CD14-positive monocyte (primary cell): ENCODE measurements around the gene SULT2B1. TPM values are rescaled to one million over a fixed set of nuclear protein-coding genes. Genes with fewer than 3 reads are reported as not detected.

ENCODE experiments used
- DNase-seq, 3 donors: peaks; one replicate each; pipeline ENCODE4 v3.0.0-alpha.2; 2011 to 2022
- H2AFZ ChIP-seq: 2 replicates; pipeline ENCODE4 v1.6.0; 2012; ENCODE audit warnings: mild to moderate bottlenecking, low read depth, low read length, inconsistent platforms; ENCODE audit not compliant: insufficient read depth, poor library complexity, severe bottlenecking
- H3K27ac ChIP-seq, 2 donors: 1 replicate in 1 of 2; 2 replicates in 1 of 2; pipeline ENCODE4 v1.5.1; 2012 to 2013; ENCODE audit warnings: low read length in 2 of 2, control low read depth in 1 of 2, inconsistent platforms in 1 of 2, low read depth in 1 of 2, mild to moderate bottlenecking in 1 of 2
- H3K27me3 ChIP-seq, 2 donors: one replicate each; pipeline versions ENCODE4 v1.6.0 to v1.6.1; 2011 to 2013; ENCODE audit warnings: low read length in 2 of 2; ENCODE audit not compliant: control insufficient read depth in 2 of 2, insufficient read depth in 2 of 2
- H3K36me3 ChIP-seq, 2 donors: replicated peaks in 1 of 2; 1 replicate in 1 of 2; 2 replicates in 1 of 2; pipeline versions ENCODE4 v1.5.1 to v1.6.1; 2012 to 2013; ENCODE audit warnings: low read length in 2 of 2, control low read depth in 1 of 2, inconsistent platforms in 1 of 2, mild to moderate bottlenecking in 1 of 2; ENCODE audit not compliant: insufficient read depth in 2 of 2, control insufficient read depth in 1 of 2
- H3K4me1 ChIP-seq, 2 donors: 1 replicate in 1 of 2; 2 replicates in 1 of 2; pipeline versions ENCODE4 v1.5.1 to v1.6.1; 2012 to 2013; ENCODE audit warnings: low read length in 2 of 2, control low read depth in 1 of 2, inconsistent platforms in 1 of 2, mild to moderate bottlenecking in 1 of 2, moderate library complexity in 1 of 2; ENCODE audit not compliant: insufficient read depth in 2 of 2, control insufficient read depth in 1 of 2
- H3K4me2 ChIP-seq: replicated peaks from 2 replicates; pipeline ENCODE3; 2012; ENCODE audit warnings: low read length, moderate library complexity, mild to moderate bottlenecking; ENCODE audit not compliant: poor library complexity, severe bottlenecking; ENCODE audit errors: extremely low read depth
- H3K4me3 ChIP-seq, 3 experiments: fragments of 200-600 bp in 1 of 3; sonication (generic) in 1 of 3; replicated peaks in 1 of 3; 1 replicate in 2 of 3; 2 replicates in 1 of 3; pipeline ENCODE4 v1.5.1; 2011 to 2013; ENCODE audit warnings: low read length in 3 of 3, mild to moderate bottlenecking in 3 of 3, control low read depth in 2 of 3, low read depth in 2 of 3, inconsistent platforms in 1 of 3, moderate library complexity in 1 of 3
- H3K79me2 ChIP-seq: 2 replicates; pipeline ENCODE4 v1.6.0; 2012; ENCODE audit warnings: mild to moderate bottlenecking, control low read depth, inconsistent platforms, low read length, moderate library complexity; ENCODE audit not compliant: insufficient read depth
- H3K9ac ChIP-seq: 2 replicates; pipeline ENCODE4 v1.6.0; 2017; ENCODE audit warnings: low read length, mild to moderate bottlenecking; ENCODE audit not compliant: insufficient read depth, poor library complexity, severe bottlenecking
- H3K9me3 ChIP-seq, 2 donors: replicated peaks in 1 of 2; 1 replicate in 1 of 2; 2 replicates in 1 of 2; pipeline versions ENCODE4 v1.5.1 to v1.6.1; 2012 to 2013; ENCODE audit warnings: low read length in 2 of 2, control low read depth in 1 of 2; ENCODE audit not compliant: control insufficient read depth in 1 of 2, insufficient read depth in 1 of 2
- H4K20me1 ChIP-seq: 2 replicates; pipeline ENCODE4 v1.6.0; 2012; ENCODE audit warnings: mild to moderate bottlenecking, low read length, control low read depth, moderate library complexity; ENCODE audit not compliant: insufficient read depth
- H3K27ac Mint-ChIP-seq, 7 donors: one replicate each; pipeline ENCODE4 v1.8.0; 2020; ENCODE audit warnings: mild to moderate bottlenecking in 7 of 7, mixed read lengths in 7 of 7, moderate library complexity in 6 of 7, inconsistent platforms in 2 of 7
- H3K27me3 Mint-ChIP-seq, 3 donors: one replicate each; pipeline ENCODE4 v1.8.0; 2021 to 2022; ENCODE audit warnings: low read depth in 3 of 3, mild to moderate bottlenecking in 3 of 3, mixed read lengths in 3 of 3, moderate library complexity in 3 of 3, inconsistent platforms in 1 of 3
- H3K36me3 Mint-ChIP-seq, 2 donors: one replicate each; pipeline ENCODE4 v1.8.0; 2020; ENCODE audit warnings: mixed read lengths in 2 of 2, inconsistent platforms in 1 of 2, mild to moderate bottlenecking in 1 of 2
- H3K4me1 Mint-ChIP-seq: one replicate; pipeline ENCODE4 v1.8.0; 2020; ENCODE audit warnings: mild to moderate bottlenecking, mixed read lengths
- H3K4me3 Mint-ChIP-seq, 2 donors: one replicate each; pipeline ENCODE4 v1.8.0; 2020; ENCODE audit warnings: mild to moderate bottlenecking in 2 of 2, mixed read lengths in 2 of 2, moderate library complexity in 1 of 2
- H3K9me3 Mint-ChIP-seq, 7 donors: one replicate each; pipeline ENCODE4 v1.8.0; 2020 to 2022; ENCODE audit warnings: mixed read lengths in 7 of 7, mild to moderate bottlenecking in 6 of 7, moderate library complexity in 6 of 7, inconsistent platforms in 2 of 7
- WGBS: methylation state at CpG from one replicate; pipeline ENCODE4 v1.1.5; 2013; ENCODE audit warnings: missing lambda C conversion rate; ENCODE audit not compliant: insufficient coverage; 5-methylcytosine and 5-hydroxymethylcytosine counted together
- intact Hi-C, 2 donors: fragments of 100-400 bp; cut with micrococcal nuclease; formaldehyde crosslinking; loops; one replicate each; pipeline versions ENCODE4 v1.15.0 to v1.15.1; 2023
- polyA plus RNA-seq, 3 donors: library from polyadenylated mRNA; depleted of rRNA in 1 of 3; unstranded in 2 of 3; stranded (reverse) in 1 of 3; fragments of 300-500 nt in 2 of 3; fragments of >200 nt in 1 of 3; fragmentation: Illumina TruSeq in 2 of 3; gene quantifications; 1 replicate in 2 of 3; 2 replicates in 1 of 3; pipeline ENCODE4 v1.2.3, GENCODE V29; 2012 to 2021
- TF ChIP-seq, protein P1 (sequence below): fragments of 200-600 bp; IDR thresholded peaks from one replicate; pipeline ENCODE4 v1.8.0; 2022; ENCODE audit warnings: antibody characterized with exemption, mild to moderate bottlenecking

Gene SULT2B1
- polyA plus RNA-seq, 3 donors, result 0.09 to 0.40 TPM; not detected in 1

DNA sequence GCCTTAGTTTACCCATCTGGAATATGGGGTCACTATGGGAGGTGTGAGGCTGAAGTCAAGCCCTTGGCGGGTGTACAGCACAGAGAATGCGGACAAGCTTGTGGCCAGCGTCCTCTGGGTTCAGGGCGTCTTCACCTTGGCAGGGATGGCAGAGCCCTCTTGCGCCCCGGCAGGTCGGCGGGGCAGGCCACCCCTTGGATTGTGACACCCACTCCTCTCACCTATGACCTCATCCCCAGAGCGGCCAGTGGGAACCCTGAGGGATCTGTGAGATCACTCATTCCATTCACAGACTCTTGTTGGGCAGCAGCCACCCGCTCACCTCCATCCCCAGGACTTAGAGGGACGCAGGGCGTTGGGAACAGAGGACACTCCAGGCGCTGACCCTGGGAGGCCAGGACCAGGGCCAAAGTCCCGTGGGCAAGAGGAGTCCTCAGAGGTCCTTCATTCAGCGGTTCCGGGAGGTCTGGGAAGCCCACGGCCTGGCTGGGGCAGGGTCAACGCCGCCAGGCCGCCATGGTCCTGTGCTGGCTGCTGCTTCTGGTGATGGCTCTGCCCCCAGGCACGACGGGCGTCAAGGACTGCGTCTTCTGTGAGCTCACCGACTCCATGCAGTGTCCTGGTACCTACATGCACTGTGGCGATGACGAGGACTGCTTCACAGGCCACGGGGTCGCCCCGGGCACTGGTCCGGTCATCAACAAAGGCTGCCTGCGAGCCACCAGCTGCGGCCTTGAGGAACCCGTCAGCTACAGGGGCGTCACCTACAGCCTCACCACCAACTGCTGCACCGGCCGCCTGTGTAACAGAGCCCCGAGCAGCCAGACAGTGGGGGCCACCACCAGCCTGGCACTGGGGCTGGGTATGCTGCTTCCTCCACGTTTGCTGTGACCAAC, 54.7 kb downstream of the SULT2B1 start, which contains the start of gene SPACA4:
Gene SPACA4 (plus strand): TSS at position 280 of the 896 bp plus-strand sequence. CDS start 237 bp downstream, at position 517.
- H3K27me3 ChIP-seq, result no peaks in the 10 kb centered on the region
- TF ChIP-seq, protein P1, sequence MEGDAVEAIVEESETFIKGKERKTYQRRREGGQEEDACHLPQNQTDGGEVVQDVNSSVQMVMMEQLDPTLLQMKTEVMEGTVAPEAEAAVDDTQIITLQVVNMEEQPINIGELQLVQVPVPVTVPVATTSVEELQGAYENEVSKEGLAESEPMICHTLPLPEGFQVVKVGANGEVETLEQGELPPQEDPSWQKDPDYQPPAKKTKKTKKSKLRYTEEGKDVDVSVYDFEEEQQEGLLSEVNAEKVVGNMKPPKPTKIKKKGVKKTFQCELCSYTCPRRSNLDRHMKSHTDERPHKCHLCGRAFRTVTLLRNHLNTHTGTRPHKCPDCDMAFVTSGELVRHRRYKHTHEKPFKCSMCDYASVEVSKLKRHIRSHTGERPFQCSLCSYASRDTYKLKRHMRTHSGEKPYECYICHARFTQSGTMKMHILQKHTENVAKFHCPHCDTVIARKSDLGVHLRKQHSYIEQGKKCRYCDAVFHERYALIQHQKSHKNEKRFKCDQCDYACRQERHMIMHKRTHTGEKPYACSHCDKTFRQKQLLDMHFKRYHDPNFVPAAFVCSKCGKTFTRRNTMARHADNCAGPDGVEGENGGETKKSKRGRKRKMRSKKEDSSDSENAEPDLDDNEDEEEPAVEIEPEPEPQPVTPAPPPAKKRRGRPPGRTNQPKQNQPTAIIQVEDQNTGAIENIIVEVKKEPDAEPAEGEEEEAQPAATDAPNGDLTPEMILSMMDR, result no peak
- peaks cover 7% of the 10 kb centered on the region for H3K4me1 Mint-ChIP-seq

DNA sequence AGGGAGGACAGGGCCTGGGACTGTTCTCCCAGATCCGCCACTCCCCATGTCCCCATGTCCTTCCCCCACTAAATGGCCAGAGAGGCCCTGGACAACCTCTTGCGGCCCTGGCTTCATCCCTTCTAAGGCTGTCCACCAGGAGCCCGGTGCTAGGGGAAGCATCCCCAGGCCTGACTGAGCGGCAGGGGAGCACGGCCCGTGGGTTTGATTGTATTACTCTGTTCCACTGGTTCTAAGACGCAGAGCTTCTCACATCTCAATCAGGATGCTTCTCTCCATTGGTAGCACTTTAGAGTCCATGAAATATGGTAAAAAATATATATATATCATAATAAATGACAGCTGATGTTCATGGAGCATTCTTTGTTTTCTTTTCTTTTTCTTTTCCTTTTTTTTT, 55.4 kb downstream of the SULT2B1 start:
- no peak overlapping the region for H3K27ac Mint-ChIP-seq
- no peaks in the 10 kb centered on the region for H3K79me2 ChIP-seq
- no peaks in the 10 kb centered on the region for H4K20me1 ChIP-seq
- intact Hi-C loops, result no loop called here
- peaks cover 5% of the 10 kb centered on the region for H3K4me1 Mint-ChIP-seq
- 90% methylated on average over 5 of the region's 7 CpGs for WGBS
- H3K4me3 Mint-ChIP-seq, result no peak overlapping the region
- no peak for DNase-seq
- H3K36me3 Mint-ChIP-seq, result no peaks in the 10 kb centered on the region
- H3K27ac ChIP-seq, result no peak overlapping the region
- H2AFZ ChIP-seq, result no peak overlapping the region
- peaks cover 3 to 4% (median 3%) of the 10 kb centered on the region in 3 donors for H3K27me3 Mint-ChIP-seq
- H3K36me3 ChIP-seq, result no peaks in the 10 kb centered on the region
- TF ChIP-seq, protein P1, result no peak
- H3K4me1 ChIP-seq, result peaks cover 3 to 7% of the 10 kb centered on the region in 2 donors
- H3K27me3 ChIP-seq, result no peaks in the 10 kb centered on the region
- H3K9me3 Mint-ChIP-seq, result no peaks in the 10 kb centered on the region
- no peak overlapping the region for H3K9ac ChIP-seq
- no peaks in the 10 kb centered on the region for H3K9me3 ChIP-seq
- no peak overlapping the region for H3K4me2 ChIP-seq
- no peak overlapping the region for H3K4me3 ChIP-seq

More for the DNA sequence above, 54.7 kb downstream of the SULT2B1 start, which contains the start of gene SPACA4:
- Mint-ChIP-seq H3K27me3 (peaks cover 3 to 6% (median 4%) of the 10 kb centered on the region in 3 donors), H3K36me3 (no peaks in the 10 kb centered on the region), H3K9me3 (no peaks in the 10 kb centered on the region), H3K27ac (peak within 1 kb of the TSS in 2 of 7 donors; percentile 30 to 53), H3K4me3 (no peak within 1 kb of the TSS)
- no peak for DNase-seq
- no peak within 1 kb of the TSS for H3K27ac ChIP-seq
- H3K9ac ChIP-seq, result no peak within 1 kb of the TSS
- no peaks in the 10 kb centered on the region for H3K9me3 ChIP-seq
- intact Hi-C loops, result no loop called here
- peaks cover 3 to 7% of the 10 kb centered on the region in 2 donors for H3K4me1 ChIP-seq
- no peaks in the 10 kb centered on the region for H4K20me1 ChIP-seq
- H2AFZ ChIP-seq, result no peak within 1 kb of the TSS
- H3K36me3 ChIP-seq, result no peaks in the 10 kb centered on the region
- H3K4me3 ChIP-seq, result no peak within 1 kb of the TSS
- H3K4me2 ChIP-seq, result no peak within 1 kb of the TSS
- WGBS, result 94% methylated on average over 36 of the region's 39 CpGs
- no peaks in the 10 kb centered on the region for H3K79me2 ChIP-seq
